ENCODE measurements around the gene SLX9. TPM values are rescaled to one million over a fixed set of nuclear protein-coding genes. Genes with fewer than 3 reads are reported as not detected.
A peak's percentile ranks its signal among the peaks of the same experiment; 100 is the strongest.

Gene SLX9
- polyA plus RNA-seq, 1 of the 3 experiments (the other 2 are of a cell fraction), result 42.9 TPM

DNA sequence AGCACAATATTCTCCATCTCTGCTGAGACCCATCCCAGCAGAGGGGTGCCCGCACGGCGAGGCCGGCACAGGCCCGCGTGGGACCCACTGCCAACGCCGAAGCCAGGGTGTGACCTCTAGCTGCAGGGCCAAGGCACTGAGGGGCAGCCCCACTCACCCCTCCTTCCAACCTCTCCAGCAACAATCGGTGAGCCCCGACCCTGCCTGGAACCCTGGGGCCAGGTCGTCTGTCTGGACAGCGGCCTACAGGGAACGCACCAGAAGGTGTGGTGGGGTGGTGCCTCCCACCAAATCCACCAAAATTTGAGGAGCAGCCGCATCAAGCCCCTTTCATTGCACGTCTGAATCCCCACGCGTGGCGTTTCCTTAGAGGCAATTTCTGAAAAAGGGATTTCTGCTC, 71.6 kb downstream of the SLX9 start:
- ChIA-PET CTCF (interaction anchor here (1.3 kb wide), 1 partner anchor 127 kb away, joined by 4 read pairs; no protein-coding TSS in a partner anchor), POLR2A (no interaction called here)
- TF ChIP-seq, protein P1, sequence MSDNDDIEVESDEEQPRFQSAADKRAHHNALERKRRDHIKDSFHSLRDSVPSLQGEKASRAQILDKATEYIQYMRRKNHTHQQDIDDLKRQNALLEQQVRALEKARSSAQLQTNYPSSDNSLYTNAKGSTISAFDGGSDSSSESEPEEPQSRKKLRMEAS (IDR thresholded peaks at IDR 0.05; ENCODE audit: low read depth), result no peak
- TF ChIP-seq RAD21 (IDR thresholded peaks at IDR 0.05; ENCODE audit: low read length) (no peak), MXI1 (IDR thresholded peaks at IDR 0.05; ENCODE audit: low read depth, low read length) (no peak), YY1 (IDR thresholded peaks at IDR 0.05; ENCODE audit: low read depth) (no peak), GATA2 (CRISPR knock-in tag; IDR thresholded peaks at IDR 0.05) (no peak), CHD2 (IDR thresholded peaks at IDR 0.05; ENCODE audit: low read length, partially characterized antibody) (no peak), RFX5 (IDR thresholded peaks at IDR 0.05; ENCODE audit: low read length) (no peak), REST (IDR thresholded peaks at IDR 0.05; ENCODE audit: low read depth, low read length) (no peak), ZBTB33 (IDR thresholded peaks at IDR 0.05; ENCODE audit: borderline replicate concordance, low read depth) (no peak), POLR2AphosphoS5 (IDR thresholded peaks at IDR 0.05; ENCODE audit: low read depth, low read length) (no peak), SIN3A (IDR thresholded peaks at IDR 0.05; ENCODE audit: borderline replicate concordance, low read depth, low read length) (no peak), RXRA (IDR thresholded peaks at IDR 0.05; ENCODE audit: borderline replicate concordance, low read depth) (no peak), USF2 (IDR thresholded peaks at IDR 0.05; ENCODE audit: borderline replicate concordance, low read depth, low read length) (no peak)

More for the DNA sequence above, 71.6 kb downstream of the SLX9 start:
- Histone ChIP-seq H3K9me3 (0 out of 2 replicates have a peak, but pooled peaks cover 5% of the 10 kb centered on the region), H3K79me2 (ENCODE audit: insufficient read depth) (no peaks in the 10 kb centered on the region), H2AFZ (ENCODE audit: low read depth) (no peak overlapping the region), H3K36me3 (replicated peaks in 1 of 2; ENCODE audit: control insufficient read depth in 1 of 2, insufficient read depth in 2 of 2, low read length in 1 of 2) (no peaks in the 10 kb centered on the region), H4K20me1 (ENCODE audit: insufficient read depth) (no peaks in the 10 kb centered on the region), H3K27ac (ENCODE audit: low read depth in 2 of 2, low read length in 1 of 2) (peak overlapping the region in 1 of 2 experiments; percentile 70; a peak in 1 of 4 replicates), H3K9me2 (no peaks in the 10 kb centered on the region), H3K4me3 (ENCODE audit: low read depth in 2 of 2, low read length in 1 of 2) (no peak overlapping the region), H3F3A (replicated peaks; ENCODE audit: insufficient read depth) (peaks cover 6% of the 10 kb centered on the region), H3K27me3 (ENCODE audit: insufficient read depth) (no peaks in the 10 kb centered on the region), H3K9ac (no peak overlapping the region), H3K4me2 (peak overlapping the region; percentile 66; the same call in 1 of the 2 replicates), H3K4me1 (ENCODE audit: control insufficient read depth in 1 of 2, insufficient read depth in 2 of 2, low read depth in 1 of 2, low read length in 1 of 2) (peaks cover 0 to 18% of the 10 kb centered on the region in 2 experiments; a peak in 3 of 4 replicates)
- 98% methylated on average over 12 of the region's 18 CpGs for WGBS (ENCODE audit: low lambda C conversion rate)
- no peak for DNase-seq

All from SK-N-SH (cell line).